Measurements from ENCODE around the gene MMP11. TPM values are rescaled to one million over a fixed set of nuclear protein-coding genes. Genes with fewer than 3 reads are reported as not detected.

The MMP11 gene
- total and polyA plus RNA-seq, 5 experiments from 2014 or later = 2.1 to 6.5 (median 3.8) TPM

GRCh38 chr22:23791738-23792645 lies 19.3 kb downstream of the MMP11 start:
- Mint-ChIP-seq H3K36me3 (peaks cover 0 to 64% (median 15%) of the 10 kb centered on the region in 3 donors), H3K4me3 (peak overlapping the region in 3 of 10 donors; percentile 7 to 60 (median 9)), H3K27ac (peak overlapping the region in 5 of 10 donors; percentile 20 to 76 (median 68)), H3K27me3 (no peaks in the 10 kb centered on the region), H3K4me1 (peaks cover 16 to 48% (median 39%) of the 10 kb centered on the region in 4 donors), H3K9me3 (no peaks in the 10 kb centered on the region)
- DNase-seq (no peak), ATAC-seq (no peak)
- POLR2A ChIA-PET = interaction anchor here (1.1 to 1.4 kb wide), 3 partner anchors 21 to 65 kb away, joined by 3 to 4 read pairs (median 3); partner anchors contain the start of gene SLC2A11

- Mint-ChIP-seq H3K4me3 (no peak overlapping the region), H3K4me1 (peaks cover 13 to 38% (median 34%) of the 10 kb centered on the region in 4 donors), H3K9me3 (no peaks in the 10 kb centered on the region), H3K27ac (peak overlapping the region in 4 of 10 donors; percentile 18 to 79 (median 56)), H3K27me3 (no peaks in the 10 kb centered on the region), H3K36me3 (peaks cover 0 to 73% (median 15%) of the 10 kb centered on the region in 3 donors)
- POLR2A ChIA-PET = interaction anchor here (0.7 to 1.1 kb wide), 2 partner anchors 21 to 22 kb away, joined by 3 to 4 read pairs; partner anchors contain the start of gene MMP11
- DNase-seq = no peak
- ATAC-seq = no peak
Measured at GRCh38 chr22:23793326-23793725, 20.7 kb downstream of the MMP11 start.

- POLR2A ChIA-PET = interaction anchor here (0.6 kb wide), 1 partner anchor 10 kb away, joined by 4 read pairs; no protein-coding TSS in a partner anchor
- DNase-seq (no peak), ATAC-seq (no peak)
- peaks cover 5 to 33% (median 18%) of the 10 kb centered on the region in 4 donors for H3K4me1 Mint-ChIP-seq
- no peaks in the 10 kb centered on the region for H3K27me3 Mint-ChIP-seq
- peaks cover 0 to 92% (median 23%) of the 10 kb centered on the region in 3 donors for H3K36me3 Mint-ChIP-seq
- peak overlapping the region in 1 of 10 donors; percentile 41 for H3K27ac Mint-ChIP-seq
- no peak overlapping the region for H3K4me3 Mint-ChIP-seq
- no peaks in the 10 kb centered on the region for H3K9me3 Mint-ChIP-seq
Measured at GRCh38 chr22:23796461-23796860, 23.8 kb downstream of the MMP11 start.

GRCh38 chr22:23800297-23801237 lies 27.9 kb downstream of the MMP11 start:
- ATAC-seq (peak in 1 of 2 donors; percentile 42), DNase-seq (no peak)
- H3K27ac Mint-ChIP-seq = peak overlapping the region in 2 of 10 donors; percentile 70 to 73
- peaks cover 0 to 31% (median 2%) of the 10 kb centered on the region in 4 donors for H3K4me1 Mint-ChIP-seq
- H3K4me3 Mint-ChIP-seq = peak overlapping the region in 1 of 10 donors; percentile 67
- H3K9me3 Mint-ChIP-seq = no peaks in the 10 kb centered on the region
- H3K36me3 Mint-ChIP-seq = peaks cover 0 to 93% (median 26%) of the 10 kb centered on the region in 3 donors
- POLR2A ChIA-PET = no interaction called here
- no peaks in the 10 kb centered on the region for H3K27me3 Mint-ChIP-seq

GRCh38 chr22:23801238-23801821 lies 28.7 kb downstream of the MMP11 start:
- no peak for DNase-seq
- no peaks in the 10 kb centered on the region for H3K9me3 Mint-ChIP-seq
- no peaks in the 10 kb centered on the region for H3K27me3 Mint-ChIP-seq
- peak overlapping the region in 1 of 10 donors; percentile 48 for H3K4me3 Mint-ChIP-seq
- H3K4me1 Mint-ChIP-seq = peaks cover 0 to 32% (median 2%) of the 10 kb centered on the region in 4 donors
- no peak for ATAC-seq
- POLR2A ChIA-PET = no interaction called here
- H3K27ac Mint-ChIP-seq = peak overlapping the region in 2 of 10 donors; percentile 70 to 73
- H3K36me3 Mint-ChIP-seq = peaks cover 0 to 93% (median 22%) of the 10 kb centered on the region in 3 donors

GRCh38 chr22:23801886-23802377 lies 29.3 kb downstream of the MMP11 start:
- Mint-ChIP-seq H3K27ac (peak overlapping the region in 3 of 10 donors; percentile 35 to 93 (median 86)), H3K27me3 (no peaks in the 10 kb centered on the region), H3K36me3 (peaks cover 0 to 92% (median 17%) of the 10 kb centered on the region in 3 donors), H3K4me1 (peaks cover 0 to 33% (median 2%) of the 10 kb centered on the region in 4 donors), H3K9me3 (no peaks in the 10 kb centered on the region), H3K4me3 (no peak overlapping the region)
- no peak for DNase-seq
- no peak for ATAC-seq
- POLR2A ChIA-PET = no interaction called here

- Mint-ChIP-seq H3K27ac (peak overlapping the region in 4 of 10 donors; percentile 18 to 93 (median 46)), H3K27me3 (no peaks in the 10 kb centered on the region), H3K36me3 (peaks cover 0 to 94% (median 17%) of the 10 kb centered on the region in 3 donors), H3K9me3 (no peaks in the 10 kb centered on the region), H3K4me3 (no peak overlapping the region), H3K4me1 (peaks cover 0 to 33% (median 2%) of the 10 kb centered on the region in 4 donors)
- DNase-seq (no peak), ATAC-seq (no peak)
- POLR2A ChIA-PET = no interaction called here
Measured at GRCh38 chr22:23803001-23803819, 30.6 kb downstream of the MMP11 start.

GRCh38 chr22:23804781-23805291 lies 32.2 kb downstream of the MMP11 start:
- H3K9me3 Mint-ChIP-seq = no peaks in the 10 kb centered on the region
- no peak overlapping the region for H3K4me3 Mint-ChIP-seq
- H3K27ac Mint-ChIP-seq = peak overlapping the region in 1 of 10 donors; percentile 71
- DNase-seq (no peak), ATAC-seq (no peak)
- H3K4me1 Mint-ChIP-seq = peaks cover 0 to 29% (median 2%) of the 10 kb centered on the region in 4 donors
- H3K36me3 Mint-ChIP-seq = peaks cover 0 to 91% (median 16%) of the 10 kb centered on the region in 3 donors
- POLR2A ChIA-PET = interaction anchor here (0.5 kb wide), 1 partner anchor 75 kb away, joined by 4 read pairs; no protein-coding TSS in a partner anchor
- H3K27me3 Mint-ChIP-seq = no peaks in the 10 kb centered on the region

- Mint-ChIP-seq H3K9me3 (no peaks in the 10 kb centered on the region), H3K4me3 (no peak overlapping the region), H3K36me3 (peaks cover 0 to 90% (median 2%) of the 10 kb centered on the region in 3 donors), H3K4me1 (peaks cover 0 to 20% (median 3%) of the 10 kb centered on the region in 4 donors), H3K27ac (peak overlapping the region in 1 of 10 donors; percentile 34), H3K27me3 (no peaks in the 10 kb centered on the region)
- no peak for ATAC-seq
- POLR2A ChIA-PET = interaction anchor here (0.7 kb wide), 1 partner anchor 10 kb away, joined by 4 read pairs; no protein-coding TSS in a partner anchor
- DNase-seq = no peak
Measured at GRCh38 chr22:23806837-23807236, 34.2 kb downstream of the MMP11 start.

GRCh38 chr22:23812378-23812777 lies 39.7 kb downstream of the MMP11 start:
- Mint-ChIP-seq H3K36me3 (peaks cover 0 to 81% (median 8%) of the 10 kb centered on the region in 3 donors), H3K4me1 (peaks cover 0 to 11% (median 6%) of the 10 kb centered on the region in 4 donors), H3K27me3 (no peaks in the 10 kb centered on the region), H3K4me3 (no peak overlapping the region), H3K27ac (peak overlapping the region in 2 of 10 donors; percentile 41 to 42), H3K9me3 (no peaks in the 10 kb centered on the region)
- DNase-seq = no peak
- POLR2A ChIA-PET = no interaction called here
- ATAC-seq = no peak

Data from naive thymus-derived CD8-positive, alpha-beta T cell (primary cell).